GM19025 (cell line): ENCODE data around the gene DNAH10.
"Not testable (repeated sequence)": the region's sequence is repeated elsewhere in the genome, so short reads cannot be mapped to it uniquely, and the experiment has no call there.

ENCODE experiments used
- ATAC-seq: cut with Tn5 transposase; IDR thresholded peaks from one replicate; pipeline ENCODE4 v1.9.1; 2021; ENCODE audit warnings: mild to moderate bottlenecking, low read depth, moderate library complexity; ENCODE audit not compliant: unreplicated experiment

DNAH10 gene

GRCh38 chr12:123942911-123943648, 181.0 kb downstream of the DNAH10 start:
- ATAC-seq: no peak

DNA sequence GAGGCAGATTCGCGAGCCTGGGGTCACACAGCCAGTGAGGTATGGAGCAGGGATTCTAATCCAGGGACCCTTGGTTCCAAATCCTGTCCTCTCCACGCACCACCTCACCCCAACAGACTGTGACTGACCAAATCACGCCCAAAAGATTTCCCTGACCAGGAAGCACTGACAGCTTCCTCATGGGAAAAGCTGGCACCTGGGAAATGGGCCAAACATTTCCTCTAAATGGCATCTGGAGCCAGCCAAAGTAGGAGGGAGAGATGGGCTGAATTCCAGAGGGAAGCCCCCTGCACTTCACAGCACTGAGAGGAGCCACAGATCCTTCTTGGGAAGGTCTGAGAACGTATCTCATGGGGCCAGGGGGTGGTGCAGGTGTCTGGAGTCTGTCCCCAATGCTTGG, 181.7 kb downstream of the DNAH10 start:
- ATAC-seq: no peak

GRCh38 chr12:123944696-123945095, 182.6 kb downstream of the DNAH10 start:
- ATAC-seq: no peak

GRCh38 chr12:123945287-123946151, 183.4 kb downstream of the DNAH10 start:
- ATAC-seq: no peak

DNA sequence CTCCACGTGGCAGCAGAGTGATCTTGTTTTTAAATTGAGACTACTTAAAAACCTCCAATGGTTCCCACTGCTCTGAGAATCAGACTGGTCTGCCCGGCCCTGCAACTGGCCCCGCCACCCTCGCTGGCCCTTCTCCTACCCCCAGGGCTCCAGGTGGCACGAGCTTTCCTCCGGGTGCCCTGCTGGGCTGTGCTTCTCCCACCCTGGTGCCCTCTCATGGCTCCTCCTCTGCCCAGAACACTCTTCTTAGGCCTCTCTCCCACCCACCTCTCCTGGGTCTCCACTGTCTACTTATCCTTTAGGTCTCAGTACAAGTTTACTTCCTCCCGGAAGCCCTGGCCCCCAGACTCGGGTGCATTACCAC, 184.0 kb downstream of the DNAH10 start:
- no peak for ATAC-seq

- not testable (repeated sequence) for ATAC-seq
Observed at GRCh38 chr12:123946516-123947505, 184.7 kb downstream of the DNAH10 start.

GRCh38 chr12:123947531-123947930, 185.4 kb downstream of the DNAH10 start:
- not testable (repeated sequence) for ATAC-seq

DNA sequence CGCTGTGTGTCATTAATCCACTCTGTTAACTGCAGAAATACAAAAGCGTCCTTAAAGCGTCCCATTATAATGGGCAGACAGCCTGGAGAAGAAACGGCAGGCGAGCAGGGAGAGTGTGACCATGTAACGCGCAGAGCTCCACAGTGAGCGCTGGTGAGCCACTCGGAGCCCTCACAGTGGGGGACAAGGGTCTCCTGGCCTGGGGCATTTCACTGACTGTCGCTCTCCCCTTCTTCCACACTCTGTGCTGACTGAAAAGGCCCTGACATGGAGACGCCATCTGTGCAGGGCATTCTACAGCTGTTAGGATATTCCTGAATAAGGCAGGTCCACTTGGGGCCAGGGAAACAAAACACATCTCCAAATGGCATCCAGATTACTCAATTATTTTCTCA, 186.3 kb downstream of the DNAH10 start:
- no peak for ATAC-seq

DNA sequence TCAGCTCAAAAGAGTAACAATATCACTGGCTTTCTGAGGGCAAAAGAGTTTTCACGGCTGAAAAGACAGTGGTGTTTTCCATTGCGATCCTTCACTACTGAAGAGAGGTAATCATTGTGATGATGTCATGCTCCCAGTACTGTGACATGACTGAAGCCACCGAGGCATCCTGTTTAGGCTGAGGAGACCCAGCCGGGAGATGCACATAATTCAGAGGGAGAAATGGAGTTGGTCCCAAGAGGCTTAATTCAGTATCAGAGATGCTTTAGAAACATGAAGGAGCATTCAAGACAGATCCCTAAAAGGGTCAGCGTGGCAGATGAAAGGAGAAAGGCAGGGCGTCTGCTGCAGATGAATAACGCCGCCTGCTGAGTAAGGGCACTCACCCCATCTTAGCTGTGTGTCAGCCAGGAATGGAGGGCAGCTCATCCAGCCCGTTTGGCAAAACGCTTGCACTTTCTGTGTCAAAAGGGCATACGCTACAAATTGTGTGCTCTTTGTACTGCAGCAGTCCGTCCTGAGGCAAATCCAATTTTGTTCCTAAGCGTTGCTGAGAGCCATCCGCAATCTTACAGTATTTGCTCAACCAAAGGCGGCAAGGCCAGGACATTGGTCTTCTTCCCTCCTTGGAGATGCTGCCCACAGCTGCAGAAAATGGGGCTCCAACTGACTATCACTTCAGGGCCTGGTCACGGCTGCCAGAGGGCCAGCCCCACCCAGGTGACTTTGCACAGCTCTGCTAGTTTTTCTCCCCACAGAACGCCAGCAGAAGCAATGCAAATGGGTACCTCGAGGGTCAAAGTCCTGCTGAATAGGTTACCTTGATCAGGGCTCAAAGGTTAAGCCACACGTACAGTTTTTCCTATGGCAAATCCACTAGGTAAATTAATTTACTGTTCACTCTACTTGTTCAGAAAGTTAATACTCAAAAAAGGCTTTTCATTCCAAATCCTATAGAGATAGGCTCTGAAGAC, 187.0 kb downstream of the DNAH10 start:
- no peak for ATAC-seq

DNA sequence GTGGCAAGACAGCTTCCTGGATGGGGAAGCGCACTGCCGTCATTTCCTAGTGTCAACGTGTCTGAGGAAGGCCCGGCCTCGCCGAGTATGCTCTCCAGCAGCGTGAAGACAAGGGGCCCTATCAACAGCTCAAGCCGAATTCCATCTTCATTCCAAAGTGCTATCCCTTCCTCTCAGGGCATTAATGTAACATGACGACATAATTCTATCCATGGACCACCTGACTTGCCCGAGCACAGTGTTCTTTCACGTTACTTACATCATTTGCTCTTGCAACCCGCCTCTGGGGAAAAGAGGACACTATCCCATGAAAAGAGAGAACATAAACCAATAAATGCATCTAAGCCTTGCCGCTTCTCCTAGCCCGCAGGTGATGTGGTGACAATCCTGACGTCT, 187.7 kb downstream of the DNAH10 start:
- no peak for ATAC-seq

DNA sequence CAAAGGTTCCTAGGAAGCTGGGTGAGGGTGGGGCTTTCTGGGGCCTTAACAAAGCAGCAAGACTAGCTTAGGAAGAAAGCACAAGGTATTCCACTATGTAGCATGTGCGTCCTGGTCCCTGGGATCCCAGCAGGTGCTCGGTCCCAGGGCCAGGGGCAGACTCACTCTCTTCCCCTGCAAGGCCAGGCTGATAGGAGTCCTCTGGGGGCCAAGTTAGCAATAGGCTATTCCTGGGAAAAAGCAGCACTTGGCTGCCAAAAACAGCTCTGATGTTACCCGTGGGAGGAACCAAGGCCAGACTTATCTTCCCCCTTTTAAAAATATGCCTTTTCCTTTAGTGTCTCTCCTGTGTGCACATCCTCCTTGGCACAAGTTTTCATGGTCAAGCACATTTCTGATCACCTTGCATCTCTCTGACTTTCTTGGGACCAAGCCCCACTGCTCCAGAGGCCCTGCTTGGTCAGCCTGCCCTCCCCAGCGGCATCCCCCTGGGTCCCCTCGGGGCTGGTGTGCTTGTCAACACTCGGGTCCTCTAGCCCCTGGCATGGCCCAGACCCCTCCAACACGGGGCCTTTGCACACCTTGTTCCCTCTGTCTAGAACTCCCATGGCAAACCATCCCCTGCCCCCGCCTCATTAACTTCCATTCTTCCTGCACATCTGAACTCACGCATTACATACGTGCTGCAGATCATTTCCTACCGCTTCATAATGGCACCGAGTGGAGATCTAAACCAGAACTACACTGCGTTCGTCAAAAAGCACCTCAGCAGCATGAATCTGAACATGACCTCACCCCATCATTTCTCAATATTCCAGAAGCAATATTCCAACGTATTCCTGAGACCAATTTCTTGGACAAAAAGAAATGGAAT, 188.6 kb downstream of the DNAH10 start:
- ATAC-seq: no peak

DNA sequence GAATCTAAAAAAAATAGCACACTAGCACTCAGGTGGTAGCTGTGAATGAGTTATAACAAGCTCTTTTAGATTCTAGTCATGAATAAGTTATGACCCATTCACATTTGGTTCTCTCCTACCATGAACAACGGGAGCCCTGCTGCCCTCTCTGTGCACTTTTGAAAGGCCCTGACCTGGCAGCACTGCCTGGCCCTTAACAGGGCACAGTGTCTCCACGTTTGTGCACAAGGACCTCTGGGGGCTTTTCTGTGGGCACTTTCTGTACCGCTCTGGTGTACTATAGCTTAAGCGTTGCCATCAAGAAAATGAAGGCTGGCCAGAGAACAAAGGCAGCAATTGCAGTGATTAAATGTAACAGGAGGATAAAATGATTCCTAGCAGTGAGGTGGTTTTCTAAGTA, 189.4 kb downstream of the DNAH10 start:
- no peak for ATAC-seq

DNA sequence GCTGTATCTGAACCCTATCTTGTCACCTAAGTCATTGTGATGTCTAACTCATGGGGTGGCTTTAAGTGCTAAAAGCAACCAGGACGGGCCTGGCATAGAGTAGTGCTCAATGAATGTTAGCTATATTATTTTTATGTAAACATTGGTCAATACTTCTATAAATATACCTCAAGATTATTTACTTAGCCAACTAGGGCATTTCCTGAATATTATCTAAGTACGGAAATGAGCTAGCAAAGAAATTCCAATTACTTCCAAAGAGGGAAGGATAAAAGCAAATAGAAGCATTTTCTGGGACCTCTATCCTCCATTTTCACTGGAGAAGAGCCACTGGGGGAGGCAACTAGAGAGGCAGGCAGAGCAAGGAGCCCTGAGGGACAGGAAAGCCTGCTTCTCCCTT, 189.9 kb downstream of the DNAH10 start:
- no peak for ATAC-seq

GRCh38 chr12:123954647-123955350, 192.7 kb downstream of the DNAH10 start:
- no peak for ATAC-seq

GRCh38 chr12:123956249-123956648, 194.1 kb downstream of the DNAH10 start:
- no peak for ATAC-seq

- ATAC-seq: no peak
Observed at GRCh38 chr12:123957196-123957595, 195.1 kb downstream of the DNAH10 start.

- ATAC-seq: no peak
Observed at GRCh38 chr12:123958462-123958861, 196.4 kb downstream of the DNAH10 start.

GRCh38 chr12:123958876-123959275, 196.8 kb downstream of the DNAH10 start:
- ATAC-seq: no peak
